ENCODE data around the gene PCBP1.

The PCBP1 gene

GRCh38 chr2:70070542-70071268 is 16.6 kb upstream of the PCBP1 start:
- Mint-ChIP-seq H3K27ac (peak overlapping the region; percentile 94 to 97 (median 97)), H3K4me1 (peaks cover 11% of the 10 kb centered on the region), H3K36me3 (ENCODE audit: low read depth) (peaks cover 42% of the 10 kb centered on the region), H3K4me3 (no peak overlapping the region), H3K27me3 (ENCODE audit: low read depth) (no peaks in the 10 kb centered on the region), H3K9me3 (no peaks in the 10 kb centered on the region)
- peak; percentile 71 to 76 (median 73) for TF ChIP-seq CTCF (IDR thresholded peaks at IDR 0.05; ENCODE audit: unreplicated experiment in 3 of 3)

GRCh38 chr2:70073493-70073892 is 13.8 kb upstream of the PCBP1 start:
- H3K36me3 Mint-ChIP-seq (ENCODE audit: low read depth): peaks cover 43% of the 10 kb centered on the region
- H3K27me3 Mint-ChIP-seq (ENCODE audit: low read depth): no peaks in the 10 kb centered on the region
- H3K4me1 Mint-ChIP-seq: peaks cover 16% of the 10 kb centered on the region
- H3K4me3 Mint-ChIP-seq: no peak overlapping the region
- no peaks in the 10 kb centered on the region for H3K9me3 Mint-ChIP-seq
- peak overlapping the region; percentile 49 to 71 (median 53) for H3K27ac Mint-ChIP-seq
- no peak for TF ChIP-seq CTCF (IDR thresholded peaks at IDR 0.05; ENCODE audit: unreplicated experiment in 3 of 3)

GRCh38 chr2:70078384-70078783 is 8.9 kb upstream of the PCBP1 start:
- H3K4me1 Mint-ChIP-seq: peaks cover 16% of the 10 kb centered on the region
- TF ChIP-seq CTCF (IDR thresholded peaks at IDR 0.05; ENCODE audit: unreplicated experiment in 3 of 3): no peak
- no peaks in the 10 kb centered on the region for H3K9me3 Mint-ChIP-seq
- H3K4me3 Mint-ChIP-seq: no peak overlapping the region
- peak overlapping the region in 2 of 3 experiments; percentile 1 to 10 for H3K27ac Mint-ChIP-seq
- no peaks in the 10 kb centered on the region for H3K27me3 Mint-ChIP-seq (ENCODE audit: low read depth)
- H3K36me3 Mint-ChIP-seq (ENCODE audit: low read depth): peaks cover 61% of the 10 kb centered on the region

- Mint-ChIP-seq H3K27me3 (ENCODE audit: low read depth) (no peaks in the 10 kb centered on the region), H3K36me3 (ENCODE audit: low read depth) (peaks cover 59% of the 10 kb centered on the region), H3K4me1 (peaks cover 37% of the 10 kb centered on the region), H3K4me3 (no peak overlapping the region), H3K9me3 (no peaks in the 10 kb centered on the region), H3K27ac (peak overlapping the region; percentile 65 to 85 (median 68))
- no peak for TF ChIP-seq CTCF (IDR thresholded peaks at IDR 0.05; ENCODE audit: unreplicated experiment in 3 of 3)
Observed at GRCh38 chr2:70080610-70081200, 6.6 kb upstream of the PCBP1 start.

- no peak for TF ChIP-seq CTCF (IDR thresholded peaks at IDR 0.05; ENCODE audit: unreplicated experiment in 3 of 3)
- no peaks in the 10 kb centered on the region for H3K27me3 Mint-ChIP-seq (ENCODE audit: low read depth)
- H3K27ac Mint-ChIP-seq: peak overlapping the region; percentile 65 to 85 (median 68)
- H3K36me3 Mint-ChIP-seq (ENCODE audit: low read depth): peaks cover 54% of the 10 kb centered on the region
- H3K9me3 Mint-ChIP-seq: no peaks in the 10 kb centered on the region
- no peak overlapping the region for H3K4me3 Mint-ChIP-seq
- peaks cover 41% of the 10 kb centered on the region for H3K4me1 Mint-ChIP-seq
Observed at GRCh38 chr2:70081221-70081620, 6.1 kb upstream of the PCBP1 start.

All from nephron (organoid).